Spleen (tissue), 11 donors: ENCODE measurements around the gene NXPE3. TPM values are rescaled to one million over a fixed set of nuclear protein-coding genes. Genes with fewer than 3 reads are reported as not detected.

ENCODE experiments used
- DNase-seq: peaks from one replicate; pipeline ENCODE4 v3.0.0-alpha.2; 2020
- H3K27ac ChIP-seq, 8 donors: fragments of 200-600 bp; sonication (generic) in 7 of 8; 1 replicate in 4 of 8; 2 replicates in 4 of 8; pipeline versions ENCODE4 v1.5.0 to v1.8.0; 2016 to 2021; ENCODE audit warnings: inconsistent platforms in 4 of 8, mild to moderate bottlenecking in 4 of 8, moderate library complexity in 1 of 8
- H3K27me3 ChIP-seq, 7 donors: fragments of 200-600 bp; sonication (generic) in 6 of 7; replicated peaks in 1 of 7; 1 replicate in 4 of 7; 2 replicates in 3 of 7; pipeline versions ENCODE4 v1.5.0 to v1.8.0; 2016 to 2021; ENCODE audit warnings: inconsistent platforms in 3 of 7, mild to moderate bottlenecking in 1 of 7
- H3K36me3 ChIP-seq, 6 donors: fragments of 200-600 bp; sonication (generic) in 5 of 6; 1 replicate in 4 of 6; 2 replicates in 2 of 6; pipeline versions ENCODE4 v1.5.0 to v1.8.0; 2016 to 2021; ENCODE audit warnings: inconsistent platforms in 2 of 6
- H3K4me1 ChIP-seq, 6 donors: fragments of 200-600 bp; sonication (generic) in 5 of 6; 1 replicate in 3 of 6; 2 replicates in 3 of 6; pipeline versions ENCODE4 v1.5.0 to v1.8.0; 2016 to 2021; ENCODE audit warnings: inconsistent platforms in 3 of 6
- H3K4me3 ChIP-seq, 8 donors: fragments of 200-600 bp; sonication (generic) in 7 of 8; 1 replicate in 4 of 8; 2 replicates in 4 of 8; pipeline versions ENCODE4 v1.5.0 to v1.8.0; 2016 to 2021; ENCODE audit warnings: inconsistent platforms in 4 of 8, mild to moderate bottlenecking in 4 of 8, moderate library complexity in 2 of 8
- H3K9me3 ChIP-seq, 8 donors: fragments of 200-600 bp; sonication (generic) in 7 of 8; 1 replicate in 4 of 8; 2 replicates in 4 of 8; pipeline versions ENCODE4 v1.5.0 to v1.8.0; 2016 to 2021; ENCODE audit warnings: inconsistent platforms in 4 of 8
- POLR2A ChIP-seq, 3 donors: fragments of 450-650 bp; IDR thresholded peaks; one replicate each; pipeline ENCODE4 v1.5.1; 2017; ENCODE audit warnings: antibody characterized with exemption in 3 of 3, mild to moderate bottlenecking in 1 of 3
- POLR2AphosphoS5 ChIP-seq, 3 donors: sonication (generic); formaldehyde crosslinking; IDR thresholded peaks; one replicate each; pipeline ENCODE4 v1.5.1; 2017; ENCODE audit warnings: antibody characterized with exemption in 3 of 3
- WGBS, 5 donors: extraction: QIAGEN DNeasy Blood & Tissue Kit in 3 of 5; methylation state at CpG; one replicate each; pipeline versions ENCODE4 v1.1.5 to v1.1.7; 2013 to 2018; 5-methylcytosine and 5-hydroxymethylcytosine counted together
- intact Hi-C: fragments of 100-400 bp; cut with DNase I; formaldehyde crosslinking; loops from one replicate; pipeline ENCODE4 v1.15.0; 2023; ENCODE audit warnings: low total_unique reads
- polyA plus RNA-seq, 3 donors: library from polyadenylated mRNA; stranded (reverse); fragments of 200-250 nt; gene quantifications; one replicate each; pipeline ENCODE4 v1.2.1, GENCODE V29; 2013
- total RNA-seq, 7 donors: library from RNA; depleted of rRNA in 3 of 7; stranded (reverse); fragments of >200 nt in 3 of 7; fragmentation: NEBNext Ultra II Directional in 4 of 7; extraction: Animal tissue kit (Norgen Biotek cat#: 25700) in 4 of 7; gene quantifications; one replicate each; pipeline versions ENCODE4 v1.1.0 to v1.2.1, GENCODE V29; 2016 to 2021
- TF ChIP-seq, protein P1 (sequence below), 11 experiments: fragments of 200-600 bp in 7 of 11; fragments of 450-650 bp in 4 of 11; sonication (generic) in 4 of 11; IDR thresholded peaks in 8 of 11; conservative IDR thresholded peaks in 3 of 11; 1 replicate in 7 of 11; 2 replicates in 4 of 11; pipeline versions ENCODE4 v1.4.0 to v1.8.0; 2016 to 2021; ENCODE audit warnings: antibody characterized with exemption in 11 of 11, inconsistent platforms in 4 of 11, mild to moderate bottlenecking in 1 of 11
- donor health status: healthy with polysubstance abuse.
- donor health status: DM: no; HTN: no; CAD: no; lungs with moderate emphysema.
- donor health status: DM: no; HTN: no; CAD: no.
- donor health status: Bipolar disorder and iron deficiency.
- donor health status: healthy.
- donor health status: DM: no; HTN: no; CAD: no.
- donor health status: DM: yes; HTN: yes; CAD: no.

Gene NXPE3
- total and polyA plus RNA-seq, 10 donors, result 6.9 to 39.1 (median 25.5) TPM

GRCh38 chr3:101849714-101850245, 70.8 kb downstream of the NXPE3 start:
- H3K9me3 ChIP-seq, result no peaks in the 10 kb centered on the region
- H3K27me3 ChIP-seq, result no peaks in the 10 kb centered on the region
- peaks cover 18 to 67% (median 48%) of the 10 kb centered on the region in 6 donors for H3K4me1 ChIP-seq
- H3K36me3 ChIP-seq, result peaks cover 3 to 32% (median 28%) of the 10 kb centered on the region in 6 donors
- H3K4me3 ChIP-seq, result peak overlapping the region; percentile 68 to 87 (median 76)
- DNase-seq, result peak; percentile 95
- TF ChIP-seq, protein P1, sequence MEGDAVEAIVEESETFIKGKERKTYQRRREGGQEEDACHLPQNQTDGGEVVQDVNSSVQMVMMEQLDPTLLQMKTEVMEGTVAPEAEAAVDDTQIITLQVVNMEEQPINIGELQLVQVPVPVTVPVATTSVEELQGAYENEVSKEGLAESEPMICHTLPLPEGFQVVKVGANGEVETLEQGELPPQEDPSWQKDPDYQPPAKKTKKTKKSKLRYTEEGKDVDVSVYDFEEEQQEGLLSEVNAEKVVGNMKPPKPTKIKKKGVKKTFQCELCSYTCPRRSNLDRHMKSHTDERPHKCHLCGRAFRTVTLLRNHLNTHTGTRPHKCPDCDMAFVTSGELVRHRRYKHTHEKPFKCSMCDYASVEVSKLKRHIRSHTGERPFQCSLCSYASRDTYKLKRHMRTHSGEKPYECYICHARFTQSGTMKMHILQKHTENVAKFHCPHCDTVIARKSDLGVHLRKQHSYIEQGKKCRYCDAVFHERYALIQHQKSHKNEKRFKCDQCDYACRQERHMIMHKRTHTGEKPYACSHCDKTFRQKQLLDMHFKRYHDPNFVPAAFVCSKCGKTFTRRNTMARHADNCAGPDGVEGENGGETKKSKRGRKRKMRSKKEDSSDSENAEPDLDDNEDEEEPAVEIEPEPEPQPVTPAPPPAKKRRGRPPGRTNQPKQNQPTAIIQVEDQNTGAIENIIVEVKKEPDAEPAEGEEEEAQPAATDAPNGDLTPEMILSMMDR (IDR thresholded peaks at IDR 0.05 in 8 of 11, conservative IDR thresholded peaks at IDR 0.05 in 3 of 11), result peak in 4 of 11 experiments; percentile 5 to 15 (median 9)
- no peak for TF ChIP-seq POLR2A (IDR thresholded peaks at IDR 0.05)
- WGBS, 5 donors, result 0 to 1% (median 0%) methylated on average over 25 to 67 of the region's 67 CpGs
- intact Hi-C loops, result no loop called here
- H3K27ac ChIP-seq, result peak overlapping the region; percentile 98 to 100 (median 100)

DNA sequence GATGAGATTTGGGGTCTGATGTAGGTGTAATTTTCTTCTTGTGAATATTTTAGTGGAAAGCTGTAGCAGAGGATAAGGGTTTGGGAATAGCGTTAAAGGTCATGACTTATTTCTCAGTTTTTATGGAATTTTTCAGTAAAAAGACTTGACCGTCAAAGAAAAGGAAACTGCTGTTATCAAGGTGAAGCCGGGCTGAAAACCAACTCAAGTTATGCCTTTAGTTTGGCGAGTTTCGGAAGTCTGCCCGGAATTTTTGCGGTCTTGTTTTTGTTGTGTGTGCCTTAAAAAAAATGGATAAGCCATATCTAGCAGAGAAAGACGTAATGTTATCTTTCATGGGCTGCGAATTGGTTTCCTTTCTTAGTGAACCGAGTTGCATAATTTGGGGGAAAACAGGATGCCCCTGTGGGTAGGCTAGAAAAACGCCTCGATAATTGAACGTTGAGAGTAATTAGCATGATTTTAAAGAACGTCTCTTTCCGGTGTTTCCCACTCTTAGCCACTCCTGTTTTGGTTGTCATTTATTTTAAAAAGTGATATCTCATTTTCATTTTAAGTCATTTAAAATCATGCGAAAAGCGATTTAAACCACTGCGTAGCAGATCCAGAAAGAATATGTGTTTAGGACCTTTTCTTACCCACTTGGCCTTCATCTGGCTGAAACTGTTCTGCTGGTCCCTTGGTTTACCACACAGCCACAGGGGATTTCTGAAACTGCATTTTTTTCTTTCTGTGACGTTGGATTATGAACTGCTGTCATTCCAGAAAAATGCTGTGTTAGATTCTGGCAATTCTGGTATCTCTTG, 71.4 kb downstream of the NXPE3 start:
- Histone ChIP-seq H3K27ac (peak overlapping the region; percentile 98 to 100 (median 100)), H3K4me3 (peak overlapping the region; percentile 68 to 87 (median 76)), H3K4me1 (peaks cover 18 to 74% (median 50%) of the 10 kb centered on the region in 6 donors), H3K9me3 (no peaks in the 10 kb centered on the region), H3K36me3 (peaks cover 6 to 38% (median 35%) of the 10 kb centered on the region in 6 donors), H3K27me3 (no peaks in the 10 kb centered on the region)
- WGBS, 5 donors, result 0 to 1% (median 0%) methylated on average over 19 of the region's 19 CpGs
- no peak for DNase-seq
- intact Hi-C loops, result no loop called here
- peak in 1 of 3 donors; percentile 72 for TF ChIP-seq POLR2AphosphoS5 (IDR thresholded peaks at IDR 0.05)
- TF ChIP-seq POLR2A (IDR thresholded peaks at IDR 0.05), result peak in 2 of 3 donors; percentile 23 to 34
- TF ChIP-seq, protein P1 (IDR thresholded peaks at IDR 0.05 in 8 of 11, conservative IDR thresholded peaks at IDR 0.05 in 3 of 11), result peak in 3 of 11 experiments; percentile 5 to 22 (median 17)

GRCh38 chr3:101851072-101851770, 72.2 kb downstream of the NXPE3 start:
- Histone ChIP-seq H3K4me3 (peak overlapping the region; percentile 68 to 87 (median 76)), H3K9me3 (no peaks in the 10 kb centered on the region), H3K27ac (peak overlapping the region; percentile 98 to 100 (median 100)), H3K36me3 (peaks cover 8 to 46% (median 43%) of the 10 kb centered on the region in 6 donors), H3K4me1 (peaks cover 18 to 82% (median 54%) of the 10 kb centered on the region in 6 donors), H3K27me3 (no peaks in the 10 kb centered on the region)
- intact Hi-C loops, result no loop called here
- 10 to 20% (median 18%) methylated on average over 5 of the region's 5 CpGs for WGBS, 5 donors
- no peak for TF ChIP-seq POLR2AphosphoS5 (IDR thresholded peaks at IDR 0.05)
- TF ChIP-seq, protein P1 (IDR thresholded peaks at IDR 0.05 in 8 of 11, conservative IDR thresholded peaks at IDR 0.05 in 3 of 11), result no peak
- no peak for TF ChIP-seq POLR2A (IDR thresholded peaks at IDR 0.05)
- no peak for DNase-seq
